K562 treated with DMSO at 1 percent for 48 hours (cell line): ENCODE results near the gene CDH9. TPM values are rescaled to one million over a fixed set of nuclear protein-coding genes. Genes with fewer than 3 reads are reported as not detected.

Experiments used
- total RNA-seq: library from RNA; unstranded; fragments of 300-600 nt; gene quantifications from 2 replicates; pipeline ENCODE4 v1.2.3, GENCODE V29; 2022; ENCODE audit warnings: low replicate concordance; ENCODE audit errors: extremely low read depth

The CDH9 gene, protein sequence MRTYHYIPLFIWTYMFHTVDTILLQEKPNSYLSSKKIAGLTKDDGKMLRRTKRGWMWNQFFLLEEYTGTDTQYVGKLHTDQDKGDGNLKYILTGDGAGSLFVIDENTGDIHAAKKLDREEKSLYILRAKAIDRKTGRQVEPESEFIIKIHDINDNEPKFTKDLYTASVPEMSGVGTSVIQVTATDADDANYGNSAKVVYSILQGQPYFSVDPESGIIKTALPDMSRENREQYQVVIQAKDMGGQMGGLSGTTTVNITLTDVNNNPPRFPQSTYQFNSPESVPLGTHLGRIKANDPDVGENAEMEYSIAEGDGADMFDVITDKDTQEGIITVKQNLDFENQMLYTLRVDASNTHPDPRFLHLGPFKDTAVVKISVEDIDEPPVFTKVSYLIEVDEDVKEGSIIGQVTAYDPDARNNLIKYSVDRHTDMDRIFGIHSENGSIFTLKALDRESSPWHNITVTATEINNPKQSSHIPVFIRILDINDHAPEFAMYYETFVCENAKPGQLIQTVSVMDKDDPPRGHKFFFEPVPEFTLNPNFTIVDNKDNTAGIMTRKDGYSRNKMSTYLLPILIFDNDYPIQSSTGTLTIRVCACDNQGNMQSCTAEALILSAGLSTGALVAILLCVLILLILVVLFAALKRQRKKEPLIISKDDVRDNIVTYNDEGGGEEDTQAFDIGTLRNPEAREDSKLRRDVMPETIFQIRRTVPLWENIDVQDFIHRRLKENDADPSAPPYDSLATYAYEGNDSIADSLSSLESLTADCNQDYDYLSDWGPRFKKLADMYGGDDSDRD
- total RNA-seq, result not detected in 2 replicates

GRCh38 chr5:27038476-27038875, at the start of gene CDH9:
Gene CDH9 (minus strand): TSS chr5:27038586. CDS start chr5:26988333, 50,253 bp downstream.

